HG03469 (cell line): Measurements from ENCODE around the gene HMCN2.
"Not testable (repeated sequence)": the region's sequence is repeated elsewhere in the genome, so short reads cannot be mapped to it uniquely, and the experiment has no call there.

Experiments used
- ATAC-seq: cut with Tn5 transposase; IDR thresholded peaks from one replicate; pipeline ENCODE4 v1.9.1; 2021; ENCODE audit warnings: mild to moderate bottlenecking, moderate library complexity, moderate number of reproducible peaks; ENCODE audit not compliant: unreplicated experiment

The HMCN2 gene

GRCh38 chr9:130262771-130263170 lies 2.8 kb upstream of the HMCN2 start:
- no peak for ATAC-seq

DNA sequence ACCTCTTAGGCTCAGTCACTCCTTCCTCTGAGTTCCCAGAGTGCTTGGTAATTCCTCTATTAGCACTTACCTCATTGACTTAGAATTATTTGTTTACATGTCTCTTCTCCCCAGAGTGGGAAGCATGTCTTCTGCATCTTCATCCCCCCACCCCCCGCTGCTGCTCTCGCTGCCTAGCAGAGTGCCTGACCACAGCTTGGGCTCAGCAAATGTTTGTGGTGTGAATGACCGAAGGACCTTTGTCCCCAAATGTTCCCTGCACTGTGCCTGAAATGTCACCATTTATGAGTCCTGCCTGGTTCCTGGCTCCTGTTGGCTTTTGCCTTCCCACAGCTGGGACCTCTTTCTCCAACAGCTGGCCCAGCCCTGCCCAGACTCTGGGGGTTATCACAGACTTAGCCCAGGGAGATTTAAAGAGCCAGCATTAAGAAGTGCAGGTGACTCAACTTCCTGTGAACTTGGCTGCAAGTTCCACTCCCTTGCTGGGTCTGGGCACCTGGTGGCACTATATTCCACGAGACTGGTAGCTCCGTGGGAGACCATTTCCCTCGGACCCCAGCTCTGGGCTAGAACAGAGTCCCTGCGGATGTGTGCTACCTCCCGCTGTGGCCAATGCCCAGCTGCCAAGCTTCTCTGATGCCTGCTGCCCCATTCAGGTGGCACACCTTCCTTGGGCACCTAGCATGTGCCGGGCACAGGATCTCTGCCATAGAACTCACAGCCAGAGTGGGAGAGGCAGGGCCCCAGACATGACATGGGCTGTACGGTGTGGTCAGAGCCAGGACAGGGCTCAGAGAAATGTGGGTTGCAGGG lies 1.8 kb upstream of the HMCN2 start:
- no peak for ATAC-seq

- no peak for ATAC-seq
Measured at GRCh38 chr9:130264414-130265350, 878 bp upstream of the HMCN2 start.

GRCh38 chr9:130266236-130267098 lies 907 bp downstream of the HMCN2 start:
- no peak for ATAC-seq

DNA sequence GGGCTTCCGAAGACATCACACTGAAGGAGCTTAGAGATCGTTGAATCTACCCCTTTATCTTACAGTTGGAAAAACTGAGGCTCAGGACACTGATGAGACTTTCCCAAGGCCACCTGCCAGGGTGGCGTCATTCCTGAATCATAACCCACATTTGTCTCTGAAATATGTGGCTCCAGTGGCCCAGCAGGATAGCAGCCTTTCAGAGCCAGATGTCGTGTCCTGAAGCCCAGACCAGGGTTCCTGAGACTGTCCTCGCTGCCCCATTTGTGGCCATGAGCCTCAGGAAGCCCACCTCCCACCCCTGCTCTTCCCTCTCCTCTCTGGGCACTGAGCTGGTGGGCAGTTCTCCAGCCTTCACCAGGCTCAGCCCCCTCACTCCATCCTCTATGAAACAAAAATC lies 2.4 kb downstream of the HMCN2 start:
- ATAC-seq: no peak

DNA sequence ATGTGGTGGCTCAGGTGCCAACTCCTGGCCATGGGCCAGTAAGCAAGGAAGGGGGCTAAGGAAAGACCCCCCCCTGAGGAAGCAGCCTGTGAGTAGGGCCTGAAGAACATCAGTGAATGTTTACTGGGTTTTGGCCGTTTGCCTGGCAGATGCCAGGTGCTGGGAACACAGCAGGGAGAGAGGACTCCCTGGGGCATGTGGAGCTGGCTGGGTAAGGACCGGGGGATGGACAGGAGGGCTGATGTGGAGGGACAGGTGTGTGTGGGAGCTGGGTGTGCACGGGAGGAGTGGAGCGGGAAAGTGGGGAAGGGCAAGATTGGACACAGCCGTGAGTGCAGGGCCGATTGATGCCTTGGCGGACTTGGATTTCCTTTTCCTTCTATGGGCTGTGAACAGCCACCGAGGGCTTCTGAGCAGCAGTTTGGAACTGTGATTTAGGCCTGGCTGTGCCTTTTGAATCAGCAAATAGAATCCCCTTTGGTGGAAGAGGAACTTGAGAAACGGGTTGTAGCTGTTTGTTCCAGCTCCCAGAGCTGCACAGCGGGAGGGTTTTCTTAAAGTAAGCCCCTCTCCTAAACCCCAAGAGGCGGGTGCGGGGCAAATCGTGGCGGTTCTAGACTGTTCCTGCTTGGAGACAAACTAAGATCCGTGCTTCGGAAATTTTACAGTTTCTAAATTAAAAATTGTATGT lies 3.1 kb downstream of the HMCN2 start:
- no peak for ATAC-seq

GRCh38 chr9:130271473-130271872 lies 5.9 kb downstream of the HMCN2 start:
- no peak for ATAC-seq

DNA sequence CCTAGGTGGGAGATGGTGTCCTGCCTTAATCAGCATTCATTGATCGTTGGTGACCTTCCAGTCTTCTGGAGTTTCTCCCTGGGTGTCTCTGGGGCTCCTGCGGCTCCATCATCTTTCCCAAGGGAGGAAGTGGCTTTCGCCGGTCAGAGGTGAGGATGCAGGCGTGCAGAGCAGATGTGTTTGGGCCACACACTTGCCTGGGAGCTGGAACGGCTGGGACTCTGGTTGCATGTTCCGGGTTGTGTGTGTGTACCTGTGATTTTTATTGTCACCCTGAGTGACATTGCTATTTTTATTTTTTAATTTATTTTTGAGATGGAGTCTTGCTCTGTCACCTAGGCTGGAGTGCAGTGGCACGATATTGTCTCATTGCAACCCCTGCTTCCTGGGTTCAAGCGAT lies 9.6 kb downstream of the HMCN2 start:
- ATAC-seq: no peak

- ATAC-seq: no peak
Measured at GRCh38 chr9:130276121-130276520, 10.6 kb downstream of the HMCN2 start.

- ATAC-seq: no peak
Measured at GRCh38 chr9:130276955-130277354, 11.4 kb downstream of the HMCN2 start.

- ATAC-seq: not testable (repeated sequence)
Measured at GRCh38 chr9:130277525-130277924, 12.0 kb downstream of the HMCN2 start.

- no peak for ATAC-seq
Measured at GRCh38 chr9:130283539-130284248, 18.1 kb downstream of the HMCN2 start.

GRCh38 chr9:130284249-130284625 lies 18.7 kb downstream of the HMCN2 start:
- ATAC-seq: no peak

GRCh38 chr9:130284690-130285089 lies 19.1 kb downstream of the HMCN2 start:
- ATAC-seq: no peak

GRCh38 chr9:130285271-130285670 lies 19.7 kb downstream of the HMCN2 start:
- no peak for ATAC-seq

- ATAC-seq: no peak
Measured at GRCh38 chr9:130286072-130286770, 20.7 kb downstream of the HMCN2 start.

DNA sequence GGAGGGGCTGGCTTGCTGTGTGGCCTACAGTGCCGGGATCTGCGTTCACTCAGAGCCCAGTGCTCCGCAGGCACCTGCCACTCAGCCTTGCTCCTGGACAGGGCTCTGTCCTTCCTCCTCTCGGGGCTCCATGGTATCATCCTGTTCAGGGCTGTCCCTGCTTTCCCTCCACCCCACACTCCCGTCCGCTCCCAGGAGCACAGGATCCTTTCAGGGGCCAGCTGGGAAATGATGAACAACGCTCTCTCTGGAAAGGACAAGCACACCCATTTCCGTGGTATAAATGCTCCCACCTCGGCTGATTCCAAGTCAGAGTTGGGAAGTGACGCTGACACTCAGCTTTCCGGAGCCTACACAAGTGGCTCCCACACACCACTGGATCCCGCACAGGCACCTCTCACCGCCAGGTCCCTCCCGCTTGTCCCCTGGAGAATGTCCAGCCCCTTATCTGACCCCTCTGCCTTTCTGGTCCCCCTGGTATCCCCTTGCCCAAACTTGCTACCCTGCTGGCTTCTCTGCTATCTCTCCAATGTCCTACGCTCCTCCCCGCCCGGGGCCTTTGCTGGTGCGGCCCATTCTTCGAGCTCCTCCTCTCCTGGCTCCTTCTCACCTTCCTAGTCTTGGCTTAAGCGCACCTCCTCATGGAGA lies 21.3 kb downstream of the HMCN2 start:
- no peak for ATAC-seq

DNA sequence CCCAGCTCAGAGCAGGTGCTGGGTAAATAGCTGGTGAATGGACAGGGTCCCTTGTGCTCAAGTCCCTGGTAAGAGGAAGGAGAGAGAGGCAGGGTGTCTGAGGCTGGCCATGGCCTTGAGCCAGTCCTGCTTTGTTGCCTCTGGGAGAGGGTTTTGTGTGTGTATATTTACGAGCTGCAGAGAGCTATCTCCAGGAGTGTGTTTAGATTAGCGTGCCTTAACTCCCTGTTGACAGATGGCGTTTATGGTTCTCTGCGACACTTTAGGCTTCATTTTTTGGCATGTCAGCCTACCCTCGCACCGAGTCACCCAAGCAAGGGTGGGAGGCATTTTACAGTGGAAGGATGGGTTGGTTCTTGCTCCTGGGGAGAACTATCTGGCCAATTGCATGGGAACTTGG lies 22.2 kb downstream of the HMCN2 start:
- ATAC-seq: no peak

- no peak for ATAC-seq
Measured at GRCh38 chr9:130288393-130288792, 22.8 kb downstream of the HMCN2 start.
